ENCODE measurements around the gene GAGE13.
"Not testable (repeated sequence)": the region's sequence is repeated elsewhere in the genome, so short reads cannot be mapped to it uniquely, and the experiment has no call there.

The GAGE13 gene

GRCh38 chrX:49331282-49331681, at the start of gene GAGE13:
Gene GAGE13, plus strand, starts transcription at chrX:49331582. Its CDS starts 1,156 bp downstream, at chrX:49332738.
- not testable (repeated sequence) for DNase-seq

DNA sequence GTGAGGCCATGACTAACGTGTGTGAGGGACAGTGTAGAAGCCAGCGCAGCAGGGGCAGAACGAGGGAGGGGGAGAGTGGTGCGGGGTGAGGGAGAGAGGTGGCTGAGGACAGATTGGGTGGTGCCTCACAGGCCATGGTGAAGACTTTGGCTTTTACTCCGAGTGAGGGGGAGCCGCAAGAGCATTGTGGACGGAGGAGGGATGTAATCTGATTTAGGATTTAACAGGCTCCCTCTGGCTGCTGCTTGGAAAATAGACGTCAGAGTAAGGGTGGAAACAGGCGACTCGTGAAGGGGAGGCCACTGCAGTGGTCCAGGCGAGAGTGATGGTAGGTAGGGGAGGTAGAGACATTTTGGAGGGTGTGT, 48.8 kb upstream of the GAGE13 start:
- no peak for DNase-seq

GRCh38 chrX:49284212-49284611, 47.2 kb upstream of the GAGE13 start:
- no peak for DNase-seq

GRCh38 chrX:49286136-49286535, 45.2 kb upstream of the GAGE13 start:
- no peak for DNase-seq

DNA sequence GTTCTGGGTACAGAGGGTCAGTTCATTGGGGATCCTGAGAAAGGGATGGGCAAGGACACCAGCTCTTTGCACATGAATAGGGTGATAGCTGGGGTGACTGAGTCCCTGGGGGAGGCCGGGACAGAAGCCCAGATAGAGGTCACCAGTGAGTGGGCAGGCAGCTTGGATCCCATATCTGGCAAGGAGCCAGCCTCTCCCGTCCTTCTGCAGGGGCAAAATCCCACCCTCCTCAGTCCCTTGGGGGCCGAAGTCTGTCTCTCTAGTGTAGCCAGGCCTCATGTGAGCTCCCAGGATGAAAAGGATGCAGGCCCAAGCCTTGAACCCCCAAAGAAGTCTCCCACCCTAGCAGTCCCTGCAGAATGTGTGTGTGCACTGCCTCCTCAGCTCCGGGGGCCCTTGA, 44.8 kb upstream of the GAGE13 start:
- no peak for DNase-seq

- no peak for DNase-seq
Measured at GRCh38 chrX:49287665-49288064, 43.7 kb upstream of the GAGE13 start.

- DNase-seq = no peak
Measured at GRCh38 chrX:49290215-49290614, 41.2 kb upstream of the GAGE13 start.

DNA sequence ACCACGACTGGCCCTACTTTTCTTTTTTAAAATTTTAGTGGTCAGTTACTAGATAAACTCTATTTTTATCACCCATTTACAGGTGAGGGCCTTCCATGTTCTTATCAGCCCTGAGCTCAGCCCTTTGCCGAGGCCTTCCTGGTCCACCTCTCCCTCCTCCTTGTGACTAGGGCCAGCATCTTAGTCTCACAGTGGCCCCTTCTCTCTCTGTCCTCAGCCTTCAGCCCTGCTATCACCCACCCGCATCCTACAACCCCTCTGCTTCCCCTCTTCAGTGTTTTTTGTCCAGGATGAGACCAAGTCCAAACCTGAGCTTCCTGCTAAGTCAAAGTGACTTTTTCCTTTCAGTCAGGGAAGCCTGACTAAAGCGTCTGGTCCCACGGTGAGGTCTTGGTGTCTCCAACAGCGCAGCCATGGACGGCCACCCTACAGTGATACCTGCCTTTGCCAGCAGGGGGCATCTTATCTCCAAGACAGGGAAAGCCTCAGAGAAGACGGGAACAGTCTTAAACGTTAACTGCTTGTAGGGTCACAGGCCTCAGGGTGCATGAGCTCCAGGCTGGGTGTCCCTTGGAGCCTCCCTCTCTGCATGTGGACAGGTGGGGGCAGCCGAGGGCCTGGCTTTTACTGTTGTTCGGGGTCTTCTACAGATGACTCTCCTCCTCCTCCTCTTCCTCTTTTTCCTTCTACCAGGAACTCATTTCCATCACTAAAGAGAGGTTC, 39.6 kb upstream of the GAGE13 start:
- peak; percentile 67 for DNase-seq

DNA sequence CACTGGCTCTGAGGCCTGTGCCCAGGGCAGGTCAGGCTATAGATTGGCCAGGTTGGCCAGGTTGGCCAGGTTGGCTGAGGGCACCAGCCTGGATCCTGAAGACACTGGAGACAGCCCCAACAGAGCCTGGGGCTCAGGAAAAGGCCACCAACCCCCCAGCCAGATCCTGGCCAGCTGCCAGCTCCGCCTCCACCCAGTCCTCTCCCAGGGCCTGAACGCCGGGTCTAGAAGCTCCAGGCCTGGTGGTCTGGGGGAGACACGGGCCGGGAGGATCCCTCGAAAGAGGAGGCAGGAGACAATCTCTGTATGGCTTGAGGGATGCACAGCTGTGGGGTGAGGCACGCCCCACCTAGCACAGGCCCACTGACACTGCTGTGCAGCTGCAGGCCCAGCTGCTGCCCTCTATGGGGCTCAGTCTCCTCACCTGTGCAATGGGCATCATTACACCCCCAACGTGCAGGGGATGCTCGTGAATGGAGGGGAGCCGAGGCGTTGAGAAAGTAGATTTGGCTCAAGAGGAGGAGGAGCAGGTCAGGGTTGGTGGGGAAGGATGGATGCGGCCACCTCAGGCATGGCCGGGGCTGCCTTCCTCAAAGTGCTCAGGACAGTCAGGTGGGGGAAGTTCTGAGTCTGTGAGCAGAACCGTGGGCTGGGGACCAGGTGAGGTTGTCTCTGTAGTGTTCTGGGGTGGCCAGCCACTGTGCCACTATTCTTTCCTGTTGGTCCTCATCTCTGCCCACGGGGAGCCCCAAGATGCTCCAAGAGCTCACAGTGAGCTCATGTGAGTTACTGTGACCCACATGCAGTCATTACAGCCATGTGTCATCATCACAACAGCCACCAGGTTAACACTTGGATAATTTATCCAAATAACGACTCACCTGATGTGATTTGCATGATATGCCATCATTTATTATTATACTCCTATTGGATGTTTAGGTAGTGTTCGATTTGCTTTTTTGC, 38.7 kb upstream of the GAGE13 start:
- no peak for DNase-seq

- not testable (repeated sequence) for DNase-seq
Measured at GRCh38 chrX:49299293-49299692, 32.1 kb upstream of the GAGE13 start.

DNA sequence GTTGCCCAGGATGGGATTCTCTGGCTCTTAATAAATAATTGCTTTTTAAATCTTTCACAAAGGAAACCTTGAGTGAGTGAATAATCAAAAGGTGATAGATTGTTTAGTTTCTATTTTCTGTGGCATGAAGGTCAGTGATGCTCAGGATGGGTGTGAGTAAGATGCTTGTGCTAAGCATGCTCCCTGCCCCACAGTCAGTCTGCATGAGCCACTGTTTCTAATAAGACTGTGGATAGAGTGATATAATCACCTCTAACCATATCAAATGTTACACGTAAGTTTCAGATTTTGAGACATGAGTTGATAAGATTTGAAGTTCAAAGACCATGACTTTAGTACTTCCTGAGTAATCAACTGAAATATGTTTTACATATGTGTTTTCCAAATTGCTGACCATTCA, 30.7 kb upstream of the GAGE13 start:
- DNase-seq = no peak

DNA sequence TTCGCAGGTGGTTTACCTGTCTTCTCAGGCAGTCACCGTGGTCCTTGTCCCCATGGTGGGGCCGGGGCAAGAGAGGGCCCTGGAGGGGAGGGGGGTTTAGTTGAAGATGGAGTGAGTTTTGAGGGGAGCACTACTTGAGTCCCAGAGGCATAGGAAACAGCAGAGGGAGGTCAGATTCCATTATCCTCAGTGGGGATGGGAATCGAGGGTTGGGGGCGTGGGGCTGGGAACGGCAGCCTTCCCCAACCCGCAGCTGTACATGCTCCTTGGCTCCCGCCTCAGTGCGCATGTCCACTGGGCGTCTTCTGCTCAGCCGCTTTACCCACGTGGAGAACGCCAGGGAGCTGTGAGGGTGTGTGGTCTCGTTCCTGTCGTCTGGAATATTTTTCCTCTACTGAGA, 28.0 kb upstream of the GAGE13 start, which contains the start of gene GAGE10:
Gene GAGE10, plus strand, starts transcription at position 301 of the 400 bp plus-strand sequence. CDS start 1,214 bp downstream, outside the sequence.
- no peak for DNase-seq

- DNase-seq = not testable (repeated sequence)
Measured at GRCh38 chrX:49307775-49308174, 23.6 kb upstream of the GAGE13 start.

DNA sequence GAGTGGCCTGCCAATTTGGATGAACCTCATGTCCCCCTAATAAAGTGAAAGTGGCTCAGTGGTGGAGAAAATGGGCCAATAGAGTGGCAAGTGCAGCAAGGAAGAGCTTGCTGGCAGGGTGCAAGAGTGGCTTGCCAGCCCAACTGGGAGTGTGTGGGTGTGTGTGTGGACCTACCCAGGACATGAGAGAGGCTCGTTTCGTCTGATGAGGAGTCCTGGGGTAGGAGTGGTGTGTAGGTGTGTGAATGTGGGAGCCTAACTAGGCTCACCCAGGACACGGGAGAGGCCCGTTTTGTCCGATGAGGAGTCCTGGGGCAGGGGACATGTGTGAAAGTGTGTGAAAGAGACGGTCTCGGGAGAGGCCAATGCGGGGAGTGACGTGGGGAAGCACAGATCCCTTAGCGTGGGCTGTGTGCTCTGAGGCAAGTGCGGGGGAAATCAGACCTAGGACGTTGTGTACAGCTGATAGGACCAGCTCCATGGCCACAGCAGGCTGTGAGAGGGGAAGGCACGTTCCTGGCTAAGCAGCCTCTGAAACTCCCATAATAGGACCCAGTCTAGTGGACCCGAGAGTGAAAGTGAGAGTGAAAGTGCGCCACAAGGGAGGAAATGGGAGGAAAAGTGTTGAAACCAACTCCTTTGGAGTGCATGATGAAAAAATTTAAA, 22.6 kb upstream of the GAGE13 start:
- peak; percentile 7 for DNase-seq

DNA sequence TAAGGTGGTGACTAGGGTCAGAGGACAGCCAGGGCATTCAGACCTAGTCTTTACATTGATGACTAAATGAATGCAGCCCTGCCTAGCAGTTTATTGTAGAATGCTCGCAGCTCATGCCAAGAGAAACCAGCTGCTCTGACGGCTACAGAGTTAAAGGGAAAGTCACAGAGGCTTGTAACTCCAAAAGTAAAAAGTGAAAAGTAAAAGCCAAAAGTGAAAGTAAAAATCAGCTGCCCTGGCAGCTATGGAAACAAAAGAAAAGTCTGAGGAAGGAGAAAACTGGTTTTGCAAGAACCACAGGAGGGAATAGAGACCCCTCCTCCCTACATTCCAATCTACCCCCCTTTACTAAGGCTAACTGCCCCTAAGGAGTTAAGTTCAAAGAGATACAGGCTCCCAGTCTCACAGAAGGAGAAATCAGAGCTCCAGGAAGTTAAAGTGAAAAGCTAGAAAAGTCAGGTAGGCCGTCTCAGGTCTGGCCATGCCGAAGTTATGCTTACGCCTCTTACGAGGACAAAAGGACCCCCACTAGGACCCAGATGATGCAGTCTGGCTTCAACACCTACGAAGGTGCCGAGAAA, 21.9 kb upstream of the GAGE13 start:
- no peak for DNase-seq

DNA sequence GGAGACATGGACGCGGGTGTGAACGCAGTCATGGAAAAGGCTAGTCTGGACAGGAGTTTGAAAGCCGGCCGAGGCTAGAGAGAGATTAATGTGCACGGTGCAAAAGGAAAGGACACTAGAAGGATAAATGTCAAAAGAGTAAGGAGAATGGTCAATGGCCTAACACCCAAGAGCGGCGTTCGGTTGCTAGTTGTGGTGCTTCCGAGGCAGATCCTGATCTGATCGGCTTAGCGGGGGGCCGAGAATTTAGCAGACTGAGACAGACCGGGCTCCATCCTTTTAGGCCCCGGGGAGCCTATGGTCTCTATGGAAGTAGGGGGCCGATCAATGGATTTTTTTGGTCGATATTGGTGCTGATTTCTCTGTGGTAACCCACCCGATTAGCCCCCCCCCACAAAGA, 21.0 kb upstream of the GAGE13 start:
- no peak for DNase-seq

GRCh38 chrX:49312176-49312575, 19.2 kb upstream of the GAGE13 start:
- no peak for DNase-seq

DNA sequence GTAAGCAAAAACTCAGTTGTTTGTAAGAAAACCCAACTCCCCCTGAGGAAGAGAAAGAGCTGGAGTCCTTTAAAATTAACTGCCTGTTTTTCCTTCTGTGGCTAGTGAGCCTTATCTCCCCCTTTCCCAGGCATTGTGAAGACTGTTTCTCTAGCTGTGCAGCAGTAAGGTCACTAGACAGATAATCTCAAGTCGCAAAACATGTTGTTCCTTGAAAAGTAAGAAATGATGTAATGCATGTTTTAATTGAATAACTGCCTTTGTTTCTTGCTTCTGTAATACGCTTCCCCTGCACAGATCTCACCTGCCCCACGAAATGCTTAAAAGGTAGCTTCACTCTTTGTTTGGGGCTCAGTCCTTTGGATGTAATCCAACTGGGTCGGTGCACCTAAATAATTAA, 15.3 kb upstream of the GAGE13 start:
- no peak for DNase-seq

DNA sequence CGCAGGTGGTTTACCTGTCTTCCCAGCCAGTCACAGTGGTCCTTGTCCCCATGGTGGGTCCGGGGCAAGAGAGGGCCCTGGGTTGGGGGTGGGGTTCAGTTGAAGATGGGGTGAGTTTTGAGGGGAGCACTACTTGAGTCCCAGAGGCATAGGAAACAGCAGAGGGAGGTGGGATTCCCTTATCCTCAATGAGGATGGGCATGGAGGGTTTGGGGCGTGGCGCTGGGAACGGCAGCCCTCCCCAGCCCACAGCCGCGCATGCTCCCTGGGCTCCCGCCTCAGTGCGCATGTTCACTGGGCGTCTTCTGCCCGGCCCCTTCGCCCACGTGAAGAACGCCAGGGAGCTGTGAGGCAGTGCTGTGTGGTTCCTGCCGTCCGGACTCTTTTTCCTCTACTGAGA, 9.6 kb upstream of the GAGE13 start, which contains the start of gene GAGE12J:
Gene GAGE12J, plus strand, starts transcription at position 301 of the 400 bp plus-strand sequence. CDS start 1,157 bp downstream, outside the sequence.
- not testable (repeated sequence) for DNase-seq

DNA sequence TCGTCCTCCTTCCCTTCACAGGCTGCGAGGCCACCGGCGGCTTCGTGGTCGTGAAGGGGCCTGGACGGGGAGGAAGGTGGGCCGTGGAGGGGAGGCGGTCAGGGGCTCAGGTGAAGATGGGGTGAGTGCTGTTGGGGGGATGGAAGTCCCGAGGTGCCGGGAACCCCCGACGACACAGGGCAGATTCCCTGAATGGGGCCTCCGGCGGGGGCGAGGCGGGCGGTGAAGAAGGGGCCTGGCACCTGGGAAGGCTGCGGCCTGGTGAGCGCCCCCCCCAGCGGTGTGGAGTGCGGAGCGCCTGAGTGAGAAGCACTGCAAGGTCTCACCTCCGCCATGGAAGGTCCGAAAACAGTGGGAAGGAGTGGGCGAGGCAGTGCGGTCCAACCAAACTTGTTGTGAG, 9.1 kb upstream of the GAGE13 start:
- DNase-seq = not testable (repeated sequence)

- DNase-seq = not testable (repeated sequence)
Measured at GRCh38 chrX:49323735-49324134, 7.6 kb upstream of the GAGE13 start.

GRCh38 chrX:49330421-49330820, 961 bp upstream of the GAGE13 start:
- not testable (repeated sequence) for DNase-seq

DNA sequence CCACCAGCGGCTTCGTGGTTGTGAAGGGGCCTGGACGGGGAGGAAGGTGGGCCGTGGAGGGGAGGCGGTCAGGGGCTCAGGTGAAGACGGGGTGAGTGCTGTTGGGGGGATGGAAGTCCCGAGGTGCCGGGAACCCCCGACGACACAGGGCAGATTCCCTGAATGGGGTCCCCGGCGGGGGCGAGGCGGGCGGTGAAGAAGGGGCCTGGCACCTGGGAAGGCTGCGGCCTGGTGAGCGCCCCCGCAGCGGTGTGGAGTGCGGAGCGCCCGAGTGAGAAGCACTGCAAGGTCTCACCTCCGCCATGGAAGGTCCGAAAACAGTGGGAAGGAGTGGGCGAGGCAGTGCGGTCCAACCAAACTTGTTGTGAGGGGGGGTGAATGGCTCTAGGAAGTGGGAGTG, 459 bp downstream of the GAGE13 start:
- DNase-seq = not testable (repeated sequence)
